Bronchial epithelial cell (primary cell): ENCODE data around the gene ORM2. TPM values are rescaled to one million over a fixed set of nuclear protein-coding genes. Genes with fewer than 3 reads are reported as not detected.
A peak's percentile ranks its signal among the peaks of the same experiment; 100 is the strongest.

Source experiments
- DNase-seq: peaks from one replicate; pipeline ENCODE4 v3.0.0-alpha.2; 2010; ENCODE audit warnings: low read depth
- FAIRE-seq: peaks from 2 replicates; lab custom pipeline; 2011; peaks lifted over from hg19 to GRCh38; lab: Jason Lieb, UNC
- H3K27me3 ChIP-seq: 2 replicates; pipeline ENCODE4 v1.5.1; 2011; ENCODE audit warnings: low read length; ENCODE audit not compliant: control insufficient read depth, insufficient read depth
- H3K36me3 ChIP-seq: 2 replicates; pipeline ENCODE4 v1.5.1; 2011; ENCODE audit warnings: low read length; ENCODE audit not compliant: control insufficient read depth, insufficient read depth
- H3K4me3 ChIP-seq: 2 replicates; pipeline ENCODE4 v1.5.1; 2011; ENCODE audit warnings: mild to moderate bottlenecking, low read depth, low read length, control low read depth
- CTCF ChIP-seq: IDR thresholded peaks from 2 replicates; pipeline ENCODE4 v1.5.1; 2011; ENCODE audit warnings: mild to moderate bottlenecking, moderate library complexity, low read length, control low read depth, inconsistent platforms; ENCODE audit not compliant: insufficient read depth, severe bottlenecking
- total RNA-seq: library from RNA; depleted of rRNA; stranded (reverse); fragments of >200 nt; gene quantifications from 2 replicates; pipeline ENCODE4 v1.2.1, GENCODE V29; 2014

The ORM2 gene
- total RNA-seq, 1 donor from 2014 or later: not detected

DNA sequence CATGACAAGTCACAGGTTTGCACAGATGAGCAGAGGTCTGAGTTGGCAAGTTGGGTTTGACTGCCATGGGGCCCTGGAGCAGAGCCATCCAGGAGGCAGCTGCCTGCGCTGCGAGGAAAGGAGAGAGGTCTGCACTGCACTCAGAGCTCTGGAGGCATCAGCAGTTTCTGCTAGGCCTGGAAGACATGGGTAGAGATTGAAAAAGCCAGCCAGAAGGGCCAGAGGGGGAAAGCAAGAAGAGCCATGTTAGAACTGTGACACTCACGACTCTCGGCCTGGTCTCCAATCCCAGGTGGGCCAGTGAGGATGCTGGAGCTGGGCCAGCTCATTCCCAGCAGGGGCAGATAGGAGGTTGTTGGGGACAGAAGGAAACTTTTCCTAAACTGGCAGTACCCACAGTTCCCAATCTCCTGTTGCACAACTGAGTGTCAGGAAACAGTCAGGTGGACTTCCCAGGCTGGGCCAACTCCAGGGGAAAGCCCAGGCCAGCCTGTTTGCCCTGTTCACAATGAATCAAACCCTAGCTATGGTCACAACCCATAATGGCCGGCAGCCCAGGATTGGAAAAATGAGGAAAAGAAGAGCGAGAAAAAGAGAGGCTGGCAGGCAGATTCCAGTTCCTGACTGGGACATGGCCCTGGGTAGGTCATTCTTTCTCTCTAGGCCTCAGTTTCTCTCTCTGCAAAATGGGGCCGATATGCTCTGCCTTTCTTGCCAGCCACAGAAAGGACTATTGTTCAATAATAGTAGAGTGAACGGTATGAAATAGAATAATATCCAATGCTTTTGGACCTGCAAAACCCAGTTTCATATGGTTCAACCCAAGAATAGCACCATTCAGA is 14.6 kb upstream of the ORM2 start:
- Histone ChIP-seq H3K4me3 (no peak overlapping the region), H3K36me3 (peaks cover 5% of the 10 kb centered on the region), H3K27me3 (no peaks in the 10 kb centered on the region)
- DNase-seq: peak; percentile 25
- TF ChIP-seq CTCF: no peak
- no peak for FAIRE-seq

DNA sequence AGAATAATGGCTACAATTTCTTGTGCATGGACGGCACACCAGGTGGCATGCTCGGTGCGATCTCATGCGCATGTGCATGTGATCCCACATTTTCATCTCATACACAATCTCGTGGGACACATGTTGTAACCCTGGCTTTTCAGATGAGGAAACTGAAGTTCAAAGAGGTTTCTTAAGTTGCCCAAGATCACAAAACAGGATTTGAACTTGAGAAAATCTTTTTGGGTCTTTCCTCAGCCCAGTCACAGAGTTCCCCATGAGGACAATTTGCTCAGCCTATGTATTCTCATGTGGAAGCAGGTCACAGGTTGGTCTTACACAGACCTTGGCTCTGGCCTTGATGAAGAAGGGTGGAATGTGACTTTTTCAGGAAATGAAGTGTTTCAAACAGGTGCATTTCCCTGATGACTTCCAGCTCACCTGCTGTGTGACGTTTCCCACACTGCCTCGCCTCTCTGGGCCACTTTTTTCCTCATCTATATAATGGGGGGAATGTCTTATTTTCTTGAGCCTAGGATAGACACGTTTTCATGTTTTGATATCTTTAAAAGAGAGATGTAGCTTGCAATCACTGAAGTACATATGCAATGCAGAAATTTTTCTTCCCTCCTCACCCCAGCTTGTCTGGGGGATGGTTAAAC is 13.8 kb upstream of the ORM2 start:
- Histone ChIP-seq H3K4me3 (no peak overlapping the region), H3K27me3 (no peaks in the 10 kb centered on the region), H3K36me3 (peaks cover 1% of the 10 kb centered on the region)
- TF ChIP-seq CTCF: no peak
- no peak for DNase-seq
- no peak for FAIRE-seq

DNA sequence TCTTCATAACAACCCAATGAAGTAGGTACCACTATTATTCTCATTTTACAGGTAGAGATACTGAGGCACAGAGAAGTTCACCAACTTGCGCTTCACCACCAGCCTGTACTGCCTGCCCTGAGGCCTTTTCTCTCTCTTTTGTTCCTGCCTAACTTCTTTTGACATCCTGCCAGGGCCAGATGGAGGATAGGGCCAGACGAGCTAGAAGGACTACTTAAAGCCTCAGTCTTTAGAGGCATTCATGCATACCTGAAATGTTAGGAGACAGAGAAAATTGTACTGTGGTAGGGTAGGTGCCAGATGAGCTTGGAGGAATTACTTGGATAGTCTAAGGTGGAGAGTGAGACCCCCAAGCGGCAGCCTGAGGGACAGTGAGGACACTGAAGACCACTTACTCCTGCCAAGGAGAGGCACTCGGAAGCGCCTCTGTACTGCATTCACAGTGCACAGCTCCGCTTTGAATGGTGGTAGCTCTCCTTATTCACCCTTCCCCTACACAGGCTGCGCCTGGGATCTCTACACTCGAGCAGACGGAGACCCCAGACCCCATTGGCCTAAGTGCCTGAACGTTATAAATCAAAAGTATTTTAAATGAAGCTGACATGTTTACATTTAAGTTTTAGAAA is 13.0 kb upstream of the ORM2 start:
- Histone ChIP-seq H3K36me3 (no peaks in the 10 kb centered on the region), H3K27me3 (no peaks in the 10 kb centered on the region), H3K4me3 (no peak overlapping the region)
- FAIRE-seq: no peak
- DNase-seq: no peak
- TF ChIP-seq CTCF: no peak

GRCh38 chr9:114317665-114318357 is 11.9 kb upstream of the ORM2 start:
- TF ChIP-seq CTCF: no peak
- Histone ChIP-seq H3K4me3 (no peak overlapping the region), H3K27me3 (no peaks in the 10 kb centered on the region), H3K36me3 (no peaks in the 10 kb centered on the region)
- DNase-seq (peak; percentile 22), FAIRE-seq (no peak)

DNA sequence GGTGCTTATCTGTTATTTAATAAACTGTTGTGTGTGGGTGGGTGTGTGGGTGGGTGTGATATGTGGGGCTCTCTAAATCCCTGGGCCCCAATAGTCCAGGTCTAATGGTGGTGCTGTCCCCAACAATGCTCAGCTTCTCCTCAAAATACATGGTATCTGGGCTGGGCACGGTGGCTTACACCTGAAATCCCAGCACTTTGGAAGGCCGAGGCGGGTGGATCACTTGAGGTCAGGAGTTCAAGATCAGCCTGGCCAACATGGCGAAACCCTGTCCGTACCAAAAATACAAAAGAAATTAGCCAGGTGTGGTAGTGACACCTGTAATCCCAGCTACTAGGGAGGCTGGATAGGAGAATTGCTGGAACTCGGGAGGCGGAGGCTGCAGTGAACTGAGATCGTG is 11.3 kb upstream of the ORM2 start:
- no peaks in the 10 kb centered on the region for H3K27me3 ChIP-seq
- no peak for DNase-seq
- no peak for TF ChIP-seq CTCF
- H3K4me3 ChIP-seq: no peak overlapping the region
- no peaks in the 10 kb centered on the region for H3K36me3 ChIP-seq
- no peak for FAIRE-seq
